Kidney epithelial cell (primary cell): ENCODE data around the gene EIF2D. TPM values are rescaled to one million over a fixed set of nuclear protein-coding genes. Genes with fewer than 3 reads are reported as not detected.
A peak's percentile ranks its signal among the peaks of the same experiment; 100 is the strongest.

Experiments used
- DNase-seq: peaks from one replicate; pipeline ENCODE4 v3.0.0-alpha.2; 2010; ENCODE audit warnings: low read depth
- H3K27me3 ChIP-seq: 2 replicates; pipeline ENCODE4 v1.6.0; 2011; ENCODE audit warnings: low read length; ENCODE audit not compliant: control insufficient read depth, insufficient read depth
- H3K36me3 ChIP-seq: 2 replicates; pipeline ENCODE4 v1.5.1; 2011; ENCODE audit warnings: low read length; ENCODE audit not compliant: control insufficient read depth, insufficient read depth
- H3K4me3 ChIP-seq: 2 replicates; pipeline ENCODE4 v1.5.1; 2011; ENCODE audit warnings: low read depth, mild to moderate bottlenecking, control low read depth, low read length
- total RNA-seq: library from RNA; depleted of rRNA; stranded (reverse); fragments of >200 nt; gene quantifications from 2 replicates; pipeline ENCODE4 v1.2.3, GENCODE V29; 2015
- TF ChIP-seq, protein P1 (sequence below): IDR thresholded peaks from 2 replicates; pipeline ENCODE4 v1.5.1; 2011; ENCODE audit warnings: mild to moderate bottlenecking, moderate library complexity, low read length, control low read depth, inconsistent platforms; ENCODE audit not compliant: insufficient read depth, poor library complexity, severe bottlenecking

Gene EIF2D
- total RNA-seq, 1 donor from 2014 or later: 55.4 TPM

DNA sequence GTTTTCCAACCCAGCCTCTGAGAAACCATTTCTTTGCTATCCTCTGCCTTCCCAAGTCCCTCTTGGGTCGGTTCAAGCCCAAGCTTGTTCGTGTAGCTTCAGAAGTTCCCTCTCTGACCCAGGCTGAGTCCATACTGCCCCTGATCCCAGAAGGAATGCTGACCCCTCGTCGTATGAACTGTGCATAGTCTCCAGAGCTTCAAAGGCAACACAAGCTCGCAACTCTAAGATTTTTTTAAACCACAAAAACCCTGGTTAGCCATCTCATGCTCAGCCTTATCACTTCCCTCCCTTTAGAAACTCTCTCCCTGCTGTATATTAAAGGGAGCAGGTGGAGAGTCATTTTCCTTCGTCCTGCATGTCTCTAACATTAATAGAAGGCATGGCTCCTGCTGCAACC lies 23.8 kb downstream of the EIF2D start:
- TF ChIP-seq, protein P1, sequence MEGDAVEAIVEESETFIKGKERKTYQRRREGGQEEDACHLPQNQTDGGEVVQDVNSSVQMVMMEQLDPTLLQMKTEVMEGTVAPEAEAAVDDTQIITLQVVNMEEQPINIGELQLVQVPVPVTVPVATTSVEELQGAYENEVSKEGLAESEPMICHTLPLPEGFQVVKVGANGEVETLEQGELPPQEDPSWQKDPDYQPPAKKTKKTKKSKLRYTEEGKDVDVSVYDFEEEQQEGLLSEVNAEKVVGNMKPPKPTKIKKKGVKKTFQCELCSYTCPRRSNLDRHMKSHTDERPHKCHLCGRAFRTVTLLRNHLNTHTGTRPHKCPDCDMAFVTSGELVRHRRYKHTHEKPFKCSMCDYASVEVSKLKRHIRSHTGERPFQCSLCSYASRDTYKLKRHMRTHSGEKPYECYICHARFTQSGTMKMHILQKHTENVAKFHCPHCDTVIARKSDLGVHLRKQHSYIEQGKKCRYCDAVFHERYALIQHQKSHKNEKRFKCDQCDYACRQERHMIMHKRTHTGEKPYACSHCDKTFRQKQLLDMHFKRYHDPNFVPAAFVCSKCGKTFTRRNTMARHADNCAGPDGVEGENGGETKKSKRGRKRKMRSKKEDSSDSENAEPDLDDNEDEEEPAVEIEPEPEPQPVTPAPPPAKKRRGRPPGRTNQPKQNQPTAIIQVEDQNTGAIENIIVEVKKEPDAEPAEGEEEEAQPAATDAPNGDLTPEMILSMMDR: no peak
- H3K36me3 ChIP-seq: no peaks in the 10 kb centered on the region
- no peaks in the 10 kb centered on the region for H3K27me3 ChIP-seq
- no peak overlapping the region for H3K4me3 ChIP-seq
- no peak for DNase-seq

DNA sequence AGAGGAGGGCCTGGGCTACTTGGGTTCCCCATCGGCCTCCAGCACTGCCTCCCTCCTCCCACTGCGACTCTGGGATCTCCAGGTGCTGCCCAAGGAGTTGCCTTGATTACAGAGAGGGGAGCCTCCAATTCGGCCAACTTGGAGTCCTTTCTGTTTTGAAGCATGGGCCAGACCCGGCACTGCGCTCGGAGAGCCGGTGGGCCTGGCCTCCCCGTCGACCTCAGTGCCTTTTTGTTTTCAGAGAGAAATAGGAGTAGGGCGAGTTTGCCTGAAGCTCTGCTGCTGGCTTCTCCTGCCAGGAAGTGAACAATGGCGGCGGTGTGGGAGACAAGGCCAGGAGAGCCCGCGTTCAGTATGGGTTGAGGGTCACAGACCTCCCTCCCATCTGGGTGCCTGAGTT lies 24.4 kb downstream of the EIF2D start:
- Histone ChIP-seq H3K27me3 (no peaks in the 10 kb centered on the region), H3K36me3 (no peaks in the 10 kb centered on the region), H3K4me3 (no peak overlapping the region)
- DNase-seq: no peak
- TF ChIP-seq, protein P1: no peak

- no peaks in the 10 kb centered on the region for H3K27me3 ChIP-seq
- no peak for DNase-seq
- H3K36me3 ChIP-seq: no peaks in the 10 kb centered on the region
- TF ChIP-seq, protein P1: no peak
- H3K4me3 ChIP-seq: no peak overlapping the region
Measured at GRCh38 chr1:206586501-206587445, 25.5 kb downstream of the EIF2D start.

DNA sequence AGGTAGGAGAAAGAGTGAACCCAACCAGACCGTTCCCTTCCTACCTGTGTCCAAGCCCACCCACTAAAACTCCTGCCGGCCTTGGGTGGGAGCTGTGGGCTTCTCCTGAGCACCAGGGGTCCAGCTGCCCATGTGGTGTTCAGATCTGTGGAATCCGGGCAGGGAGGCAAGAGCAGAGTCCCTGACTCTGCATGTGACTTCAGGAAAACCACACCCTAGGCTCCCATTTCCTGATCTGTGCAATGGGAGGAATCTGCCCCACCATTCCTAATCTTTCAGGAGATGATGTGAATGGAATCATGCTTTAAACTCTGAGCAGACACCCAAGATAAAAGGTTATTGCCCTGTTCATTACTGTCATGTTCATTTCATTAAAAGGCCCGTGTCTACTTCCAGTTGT lies 27.6 kb downstream of the EIF2D start:
- TF ChIP-seq, protein P1: no peak
- Histone ChIP-seq H3K4me3 (no peak overlapping the region), H3K27me3 (no peaks in the 10 kb centered on the region), H3K36me3 (no peaks in the 10 kb centered on the region)
- DNase-seq: no peak

- TF ChIP-seq, protein P1: peak; percentile 86
- Histone ChIP-seq H3K4me3 (no peak overlapping the region), H3K36me3 (no peaks in the 10 kb centered on the region), H3K27me3 (no peaks in the 10 kb centered on the region)
- DNase-seq: no peak
Measured at GRCh38 chr1:206583707-206584648, 28.3 kb downstream of the EIF2D start.
